SK-N-SH (cell line): Measurements from ENCODE around the gene FRMPD1. TPM values are rescaled to one million over a fixed set of nuclear protein-coding genes. Genes with fewer than 3 reads are reported as not detected.
A peak's percentile ranks its signal among the peaks of the same experiment; 100 is the strongest.

Experiments used
- CTCF ChIA-PET: fragments of 300-600, 350-600 bp; formaldehyde crosslinking; extraction: SDS; loops from one replicate; lab custom pipeline; 2021; lab: Yijun Ruan, JAX
- POLR2A ChIA-PET: fragments of 350-600 bp; sonication (Branson Sonifier 250); formaldehyde crosslinking; extraction: SDS; loops from one replicate; lab custom pipeline; 2020; ENCODE audit warnings: antibody characterized with exemption, inconsistent platforms; lab: Yijun Ruan, JAX
- DNase-seq: peaks from one replicate; pipeline ENCODE4 v3.0.0; 2012
- H2AFZ ChIP-seq: fragments of 200-600 bp; sonication (generic); 2 replicates; pipeline ENCODE4 v1.8.1; 2016; ENCODE audit warnings: antibody characterized with exemption, mild to moderate bottlenecking, low read depth
- H3F3A ChIP-seq: fragments of 200-600 bp; sonication (generic); replicated peaks from 2 replicates; pipeline ENCODE3; 2016; ENCODE audit warnings: antibody characterized with exemption, mild to moderate bottlenecking; ENCODE audit not compliant: insufficient read depth
- H3K27ac ChIP-seq, 2 experiments: fragments of 200-500 bp in 1 of 2; fragments of 200-600 bp in 1 of 2; sonication (Bioruptor generic) in 1 of 2; sonication (generic), shearing (Covaris generic) in 1 of 2; 2 replicates each; pipeline versions ENCODE4 v1.5.1 to v1.6.1; 2014 to 2016; ENCODE audit warnings: low read depth in 2 of 2, inconsistent platforms in 1 of 2, low read length in 1 of 2, mild to moderate bottlenecking in 1 of 2, mixed read lengths in 1 of 2
- H3K27me3 ChIP-seq: fragments of 200-600 bp; sonication (generic), shearing (Covaris generic); 2 replicates; pipeline ENCODE4 v1.6.1; 2016; ENCODE audit warnings: mixed run types; ENCODE audit not compliant: insufficient read depth
- H3K36me3 ChIP-seq, 2 experiments: fragments of 200-500 bp in 1 of 2; fragments of 200-600 bp in 1 of 2; sonication (Bioruptor generic) in 1 of 2; sonication (generic) in 1 of 2; replicated peaks in 1 of 2; 2 replicates each; pipeline versions ENCODE3 to v1.5.1; 2014 to 2016; ENCODE audit warnings: low read length in 1 of 2, mild to moderate bottlenecking in 1 of 2; ENCODE audit not compliant: insufficient read depth in 2 of 2, control insufficient read depth in 1 of 2
- H3K4me1 ChIP-seq, 2 experiments: fragments of 200-500 bp in 1 of 2; fragments of 200-600 bp in 1 of 2; sonication (Bioruptor generic) in 1 of 2; sonication (generic), shearing (Covaris generic) in 1 of 2; 2 replicates each; pipeline versions ENCODE4 v1.5.1 to v1.6.1; 2014 to 2016; ENCODE audit warnings: low read depth in 1 of 2, low read length in 1 of 2, mixed run types in 1 of 2; ENCODE audit not compliant: insufficient read depth in 2 of 2, control insufficient read depth in 1 of 2
- H3K4me2 ChIP-seq: fragments of 200-600 bp; sonication (generic), shearing (Covaris generic); 2 replicates; pipeline ENCODE4 v1.6.1; 2017; ENCODE audit warnings: mixed run types
- H3K4me3 ChIP-seq, 2 experiments: fragments of 200-500 bp in 1 of 2; fragments of 200-600 bp in 1 of 2; sonication (Bioruptor generic) in 1 of 2; sonication (generic), shearing (Covaris generic) in 1 of 2; 2 replicates each; pipeline versions ENCODE4 v1.5.1 to v1.8.1; 2014 to 2016; ENCODE audit warnings: low read depth in 2 of 2, inconsistent platforms in 1 of 2, low read length in 1 of 2, mild to moderate bottlenecking in 1 of 2, mixed read lengths in 1 of 2, moderate library complexity in 1 of 2
- H3K79me2 ChIP-seq: fragments of 200-600 bp; sonication (generic); 2 replicates; pipeline ENCODE4 v1.8.1; 2017; ENCODE audit warnings: mild to moderate bottlenecking; ENCODE audit not compliant: insufficient read depth
- H3K9ac ChIP-seq: fragments of 200-600 bp; sonication (generic); 2 replicates; pipeline ENCODE4 v1.6.1; 2017; ENCODE audit warnings: mixed run types
- H3K9me2 ChIP-seq: fragments of 200-600 bp; sonication (generic); 2 replicates; pipeline ENCODE4 v1.6.1; 2017; ENCODE audit warnings: mixed run types
- H3K9me3 ChIP-seq: fragments of 200-600 bp; sonication (generic); 2 replicates; pipeline ENCODE4 v1.6.1; 2017; ENCODE audit warnings: mixed run types, mild to moderate bottlenecking, moderate library complexity
- H4K20me1 ChIP-seq: fragments of 200-600 bp; sonication (generic); 2 replicates; pipeline ENCODE4 v1.6.1; 2017; ENCODE audit warnings: mild to moderate bottlenecking, mixed run types; ENCODE audit not compliant: insufficient read depth
- CHD2 ChIP-seq: fragments of 150-350 bp; IDR thresholded peaks from 2 replicates; pipeline ENCODE4 v1.6.1; 2018; ENCODE audit warnings: low read length; ENCODE audit not compliant: partially characterized antibody
- ELF1 ChIP-seq: IDR thresholded peaks from 2 replicates; pipeline ENCODE4 v1.4.0; 2012
- EP300 ChIP-seq, 2 experiments: IDR thresholded peaks; 2 replicates each; pipeline versions ENCODE4 v1.4.0 to v1.6.1; 2012; ENCODE audit warnings: borderline replicate concordance in 1 of 2, low read depth in 1 of 2, low read length in 1 of 2
- EZH2phosphoT487 ChIP-seq: fragments of 200-600 bp; sonication (generic); IDR thresholded peaks from 2 replicates; pipeline ENCODE4 v1.6.1; 2017; ENCODE audit warnings: low read depth, mixed run types, mild to moderate bottlenecking, antibody characterized with exemption, moderate library complexity, borderline replicate concordance
- GABPA ChIP-seq: IDR thresholded peaks from 2 replicates; pipeline ENCODE4 v1.4.0; 2012; ENCODE audit warnings: low read depth, mild to moderate bottlenecking
- GATA2 ChIP-seq: sonication (generic); formaldehyde crosslinking; IDR thresholded peaks from 2 replicates; pipeline ENCODE4 v1.5.0; 2020; ENCODE audit warnings: mild to moderate bottlenecking, missing genetic modification reagents
- IRF3 ChIP-seq: fragments of 150-350 bp; IDR thresholded peaks from 2 replicates; pipeline ENCODE4 v1.6.1; 2016; ENCODE audit warnings: mild to moderate bottlenecking, low read depth, low read length
- JUND ChIP-seq: IDR thresholded peaks from 2 replicates; pipeline ENCODE4 v1.4.0; 2012
- MEF2A ChIP-seq: IDR thresholded peaks from 2 replicates; pipeline ENCODE4 v1.4.0; 2012; ENCODE audit warnings: low read depth, borderline replicate concordance
- MXI1 ChIP-seq: IDR thresholded peaks from 2 replicates; pipeline ENCODE4 v1.6.1; 2012; ENCODE audit warnings: mild to moderate bottlenecking, low read depth, low read length, improper control_type of control experiment
- PBX3 ChIP-seq: IDR thresholded peaks from 2 replicates; pipeline ENCODE4; 2012
- RAD21 ChIP-seq: IDR thresholded peaks from 2 replicates; pipeline ENCODE4 v1.6.1; 2012; ENCODE audit warnings: mild to moderate bottlenecking, low read length
- RFX5 ChIP-seq: IDR thresholded peaks from 2 replicates; pipeline ENCODE4 v1.6.1; 2012; ENCODE audit warnings: mild to moderate bottlenecking, improper control_type of control experiment, low read length
- RXRA ChIP-seq: IDR thresholded peaks from 2 replicates; pipeline ENCODE4 v1.4.0; 2012; ENCODE audit warnings: low read depth, mild to moderate bottlenecking, borderline replicate concordance
- SIN3A ChIP-seq: IDR thresholded peaks from 2 replicates; pipeline ENCODE4 v1.6.1; 2012; ENCODE audit warnings: low read depth, mild to moderate bottlenecking, low read length, moderate library complexity, borderline replicate concordance
- SMC3 ChIP-seq: IDR thresholded peaks from 2 replicates; pipeline ENCODE4 v1.6.1; 2012; ENCODE audit warnings: low read depth, low read length, improper control_type of control experiment
- TAF1 ChIP-seq: IDR thresholded peaks from 2 replicates; pipeline ENCODE4 v1.6.1; 2012; ENCODE audit warnings: low read depth, mild to moderate bottlenecking, low read length, moderate library complexity, borderline replicate concordance
- TCF12 ChIP-seq: IDR thresholded peaks from 2 replicates; pipeline ENCODE4 v1.4.0; 2012
- TEAD4 ChIP-seq: IDR thresholded peaks from 2 replicates; pipeline ENCODE4 v1.4.0; 2012; ENCODE audit warnings: mild to moderate bottlenecking, borderline replicate concordance; ENCODE audit not compliant: insufficient read depth
- USF1 ChIP-seq: IDR thresholded peaks from 2 replicates; pipeline ENCODE4 v1.4.0; 2012; ENCODE audit warnings: low read depth, borderline replicate concordance
- WGBS: methylation state at CpG from one replicate; pipeline ENCODE4 v1.1.6; 2017; ENCODE audit warnings: low lambda C conversion rate; 5-methylcytosine and 5-hydroxymethylcytosine counted together
- polyA plus RNA-seq, 3 experiments: library from polyadenylated mRNA; depleted of rRNA; stranded (reverse); fragments of >200 nt; gene quantifications; 2 replicates each; pipeline ENCODE4 v1.2.3, GENCODE V29; 2012
- TF ChIP-seq, protein P1 (sequence below): fragments of 150-350 bp; IDR thresholded peaks from 2 replicates; pipeline ENCODE4 v1.6.1; 2017; ENCODE audit warnings: antibody characterized with exemption, low read length, low read depth, borderline replicate concordance

Gene FRMPD1
- polyA plus RNA-seq, 1 of the 3 experiments (the other 2 are of a cell fraction) = not detected

GRCh38 chr9:37682951-37683350, 32.2 kb downstream of the FRMPD1 start:
- H2AFZ ChIP-seq = no peak overlapping the region
- DNase-seq = no peak
- WGBS = 12% methylated on average over 3 of the region's 3 CpGs
- no peaks in the 10 kb centered on the region for H4K20me1 ChIP-seq
- no peaks in the 10 kb centered on the region for H3K9me3 ChIP-seq
- peaks cover 20% of the 10 kb centered on the region; the same call in 1 of the 2 replicates for H3K27me3 ChIP-seq
- H3K4me3 ChIP-seq = no peak overlapping the region
- no peak overlapping the region for H3K4me2 ChIP-seq
- H3K9ac ChIP-seq = no peak overlapping the region
- H3K9me2 ChIP-seq = no peaks in the 10 kb centered on the region
- TF ChIP-seq RXRA (no peak), PBX3 (no peak), GABPA (no peak), RAD21 (no peak), GATA2 (CRISPR knock-in tag) (peak; percentile 61; the same call in 1 of the 2 replicates), SMC3 (no peak), MXI1 (no peak), MEF2A (no peak), RFX5 (no peak), EP300 (IDR thresholded peaks at IDR 0.05; ENCODE audit: borderline replicate concordance in 1 of 2, low read depth in 1 of 2, low read length in 1 of 2) (peak in 1 of 2 experiments; percentile 41; a peak in 1 of 4 replicates), TCF12 (no peak), EZH2phosphoT487 (no peak), IRF3 (no peak), JUND (no peak)
- ChIA-PET POLR2A (interaction anchor here (0.6 kb wide), 1 partner anchor 781 kb away, joined by 3 read pairs; no protein-coding TSS in a partner anchor), CTCF (no interaction called here)
- no peaks in the 10 kb centered on the region for H3K36me3 ChIP-seq
- no peaks in the 10 kb centered on the region for H3K79me2 ChIP-seq
- no peaks in the 10 kb centered on the region for H3F3A ChIP-seq
- peak overlapping the region in 1 of 2 experiments; percentile 3; a peak in 1 of 4 replicates for H3K27ac ChIP-seq
- peaks cover 0 to 22% of the 10 kb centered on the region in 2 experiments; a peak in 2 of 4 replicates for H3K4me1 ChIP-seq

- 49% methylated on average over 10 of the region's 10 CpGs for WGBS
- Histone ChIP-seq H3K79me2 (no peaks in the 10 kb centered on the region), H2AFZ (no peak overlapping the region), H3F3A (no peaks in the 10 kb centered on the region), H3K4me2 (no peak overlapping the region), H3K9me3 (no peaks in the 10 kb centered on the region), H3K4me1 (peaks cover 0 to 21% of the 10 kb centered on the region in 2 experiments; a peak in 2 of 4 replicates), H3K9ac (no peak overlapping the region), H3K4me3 (no peak overlapping the region), H4K20me1 (no peaks in the 10 kb centered on the region), H3K9me2 (no peaks in the 10 kb centered on the region), H3K36me3 (no peaks in the 10 kb centered on the region), H3K27ac (peak overlapping the region in 1 of 2 experiments; percentile 3; a peak in 1 of 4 replicates), H3K27me3 (peaks cover 20% of the 10 kb centered on the region; the same call in 1 of the 2 replicates)
- ChIA-PET CTCF (no interaction called here), POLR2A (interaction anchor here (0.6 kb wide), 1 partner anchor 782 kb away, joined by 3 read pairs; no protein-coding TSS in a partner anchor)
- TF ChIP-seq SIN3A (no peak), EP300 (IDR thresholded peaks at IDR 0.05; ENCODE audit: borderline replicate concordance in 1 of 2, low read depth in 1 of 2, low read length in 1 of 2) (no peak), GABPA (no peak), TCF12 (no peak), TAF1 (no peak), MEF2A (no peak), RAD21 (no peak), CHD2 (no peak), USF1 (no peak), ELF1 (no peak), TEAD4 (no peak)
- TF ChIP-seq, protein P1, sequence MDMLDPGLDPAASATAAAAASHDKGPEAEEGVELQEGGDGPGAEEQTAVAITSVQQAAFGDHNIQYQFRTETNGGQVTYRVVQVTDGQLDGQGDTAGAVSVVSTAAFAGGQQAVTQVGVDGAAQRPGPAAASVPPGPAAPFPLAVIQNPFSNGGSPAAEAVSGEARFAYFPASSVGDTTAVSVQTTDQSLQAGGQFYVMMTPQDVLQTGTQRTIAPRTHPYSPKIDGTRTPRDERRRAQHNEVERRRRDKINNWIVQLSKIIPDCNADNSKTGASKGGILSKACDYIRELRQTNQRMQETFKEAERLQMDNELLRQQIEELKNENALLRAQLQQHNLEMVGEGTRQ = no peak
- no peak for DNase-seq
These were observed 33.0 kb downstream of the FRMPD1 start for GRCh38 chr9:37683531-37684371.
